GM10847 (cell line): Measurements from ENCODE around the gene PROKR1.

ENCODE experiments used
- POLR2A ChIP-seq: IDR thresholded peaks from 2 replicates; pipeline ENCODE4 v1.6.1; 2011; ENCODE audit not compliant: insufficient read length; ENCODE audit errors: extremely low read depth

PROKR1 gene

DNA sequence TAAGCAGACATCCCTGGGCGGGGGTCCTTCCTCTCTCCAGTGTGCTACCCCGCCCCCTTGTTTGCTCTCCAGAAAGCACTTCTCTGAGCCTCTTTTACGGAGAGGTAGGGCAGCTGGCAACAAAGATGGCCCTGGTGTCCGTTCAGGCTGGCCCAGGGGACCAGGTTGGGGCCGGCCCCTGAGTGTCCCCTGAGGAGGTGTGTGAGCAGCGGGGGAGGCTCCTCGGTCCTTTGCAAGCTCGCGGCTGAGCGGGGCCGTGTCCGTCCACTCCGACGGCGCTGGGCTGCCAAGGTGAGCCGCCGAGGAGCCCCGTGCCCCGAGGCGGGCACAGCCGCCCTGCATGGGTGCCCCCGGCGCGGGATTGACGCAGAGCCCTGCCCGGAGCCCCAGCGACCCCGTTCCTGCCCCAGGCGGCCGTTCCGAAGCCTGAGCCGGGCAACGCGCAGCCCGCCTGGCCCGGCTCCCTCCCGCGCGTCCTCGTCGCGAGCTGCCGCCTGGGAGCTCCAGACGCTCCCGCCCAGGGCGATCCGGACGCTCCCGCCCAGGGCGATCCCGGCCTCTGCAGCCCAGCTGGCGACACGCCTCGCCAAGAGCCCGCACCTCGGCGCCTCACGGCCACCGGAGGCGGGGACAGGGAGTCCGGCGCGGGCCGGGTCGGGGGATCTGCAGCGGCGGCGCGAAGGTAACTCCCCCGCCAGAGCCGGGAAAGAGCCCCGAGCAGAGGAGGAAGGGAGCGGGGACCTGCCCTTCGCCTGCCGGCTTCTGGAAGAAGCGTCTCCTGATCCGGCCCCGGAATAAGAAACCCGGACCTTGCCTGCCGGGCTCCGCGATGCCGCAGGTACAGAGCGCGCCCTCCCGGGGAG lies at the start of gene PROKR1:
Gene PROKR1, plus strand, starts transcription at position 569 of the 863 bp plus-strand sequence. CDS start 2,243 bp downstream, outside the sequence.
- TF ChIP-seq POLR2A = no peak

- no peak for TF ChIP-seq POLR2A
Observed at GRCh38 chr2:68594041-68594440, 49.3 kb upstream of the PROKR1 start.

- TF ChIP-seq POLR2A = no peak
Observed at GRCh38 chr2:68594674-68595492, 48.5 kb upstream of the PROKR1 start.

GRCh38 chr2:68603059-68603458 lies 40.3 kb upstream of the PROKR1 start:
- TF ChIP-seq POLR2A = no peak

GRCh38 chr2:68604077-68604476 lies 39.3 kb upstream of the PROKR1 start:
- no peak for TF ChIP-seq POLR2A

DNA sequence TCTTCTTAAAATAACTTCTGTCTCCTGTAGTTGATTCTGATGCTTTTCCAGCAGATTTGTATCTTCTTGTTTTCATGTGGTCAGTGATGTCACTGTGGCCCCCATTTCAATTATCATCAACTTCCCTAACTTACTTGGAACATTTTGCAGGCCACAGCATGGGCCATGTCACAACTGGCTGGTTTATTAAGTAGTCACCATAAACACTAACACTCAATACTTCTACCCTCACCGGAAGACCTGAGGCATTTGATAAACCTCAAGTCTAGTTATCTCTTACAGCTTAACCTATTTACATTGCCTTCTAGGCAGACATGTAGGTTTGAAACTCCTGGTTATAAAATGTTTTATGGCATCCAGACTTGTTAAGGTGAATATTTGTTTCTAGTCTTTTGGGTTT lies 37.4 kb upstream of the PROKR1 start:
- TF ChIP-seq POLR2A = no peak

- TF ChIP-seq POLR2A = no peak
Observed at GRCh38 chr2:68606759-68607158, 36.6 kb upstream of the PROKR1 start.

DNA sequence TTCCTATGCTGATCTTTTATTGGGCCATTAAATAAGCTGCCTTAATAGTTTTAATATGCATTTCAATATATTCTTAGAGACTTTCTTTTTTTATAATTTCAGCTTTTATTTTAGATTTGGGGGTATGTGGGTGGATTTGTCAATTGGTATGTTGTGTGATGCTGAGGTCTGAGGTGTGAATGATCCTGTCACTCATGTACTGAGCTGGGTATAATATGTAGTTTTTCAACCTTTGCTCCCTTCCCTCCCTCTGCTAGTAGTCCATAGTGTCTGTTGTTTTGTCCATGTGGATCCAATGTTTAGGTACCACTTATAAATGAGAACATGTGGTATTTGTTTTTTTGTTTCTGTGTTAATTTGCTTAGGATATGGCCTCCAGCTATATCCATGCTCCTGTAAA lies 35.5 kb upstream of the PROKR1 start:
- no peak for TF ChIP-seq POLR2A

DNA sequence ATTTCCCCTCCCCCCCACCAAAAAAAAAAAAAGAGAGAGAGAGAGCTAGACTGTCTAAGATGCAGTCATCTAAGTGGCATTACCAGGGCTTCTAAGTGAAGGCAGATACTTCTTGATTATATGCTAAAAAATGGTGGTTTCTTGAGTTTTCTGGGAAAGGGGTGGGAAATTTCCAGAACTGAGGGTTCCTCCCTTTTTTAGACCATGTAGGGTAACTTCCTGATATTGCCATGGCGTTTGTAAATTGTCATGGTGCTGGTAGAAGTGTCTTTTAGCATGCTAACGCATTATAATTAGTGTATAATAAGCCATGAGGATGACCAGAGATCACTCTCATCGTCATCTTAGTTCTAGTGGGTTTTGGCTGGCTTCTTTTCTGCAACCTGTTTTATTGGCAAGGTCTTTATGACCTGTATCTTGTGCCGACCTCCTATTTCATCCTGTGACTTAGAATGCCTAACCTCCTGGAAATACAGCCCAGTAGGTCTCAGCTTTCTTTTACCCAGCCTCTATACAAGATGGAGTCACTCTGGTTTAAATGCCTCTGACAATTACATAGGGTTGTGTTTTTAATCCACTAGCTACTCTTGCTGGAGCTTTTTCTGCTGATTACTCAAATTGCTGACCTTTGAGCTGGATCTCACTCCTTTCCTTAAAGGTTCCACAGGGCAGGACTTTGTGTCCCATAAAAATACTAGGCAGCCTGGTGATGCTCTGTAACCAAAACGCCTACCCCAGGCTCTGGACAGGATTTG lies 30.4 kb upstream of the PROKR1 start:
- TF ChIP-seq POLR2A = no peak

GRCh38 chr2:68620772-68621171 lies 22.6 kb upstream of the PROKR1 start:
- TF ChIP-seq POLR2A = no peak

DNA sequence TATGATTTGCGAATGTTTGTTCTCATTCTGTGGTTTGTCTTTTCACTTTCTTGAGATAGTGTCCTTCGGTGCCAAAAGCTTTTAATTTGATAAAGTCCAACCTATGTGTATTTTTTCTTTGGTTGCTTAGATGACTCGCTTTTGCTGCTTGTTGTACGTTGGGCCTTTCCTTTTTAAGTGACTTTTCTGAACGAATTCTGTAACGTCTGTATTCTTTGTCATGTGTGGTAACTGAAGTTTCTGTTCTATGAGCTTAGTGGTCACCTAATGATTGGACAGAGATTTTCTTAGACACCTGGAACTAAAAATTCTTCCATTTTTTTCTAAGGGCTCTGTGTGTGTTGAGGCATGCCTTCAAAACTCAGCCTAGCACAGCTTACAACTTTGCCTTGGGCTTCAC lies 19.6 kb upstream of the PROKR1 start:
- no peak for TF ChIP-seq POLR2A

- no peak for TF ChIP-seq POLR2A
Observed at GRCh38 chr2:68627615-68628014, 15.8 kb upstream of the PROKR1 start.

GRCh38 chr2:68632021-68632420 lies 11.4 kb upstream of the PROKR1 start:
- no peak for TF ChIP-seq POLR2A

GRCh38 chr2:68637047-68637446 lies 6.3 kb upstream of the PROKR1 start:
- TF ChIP-seq POLR2A = no peak

DNA sequence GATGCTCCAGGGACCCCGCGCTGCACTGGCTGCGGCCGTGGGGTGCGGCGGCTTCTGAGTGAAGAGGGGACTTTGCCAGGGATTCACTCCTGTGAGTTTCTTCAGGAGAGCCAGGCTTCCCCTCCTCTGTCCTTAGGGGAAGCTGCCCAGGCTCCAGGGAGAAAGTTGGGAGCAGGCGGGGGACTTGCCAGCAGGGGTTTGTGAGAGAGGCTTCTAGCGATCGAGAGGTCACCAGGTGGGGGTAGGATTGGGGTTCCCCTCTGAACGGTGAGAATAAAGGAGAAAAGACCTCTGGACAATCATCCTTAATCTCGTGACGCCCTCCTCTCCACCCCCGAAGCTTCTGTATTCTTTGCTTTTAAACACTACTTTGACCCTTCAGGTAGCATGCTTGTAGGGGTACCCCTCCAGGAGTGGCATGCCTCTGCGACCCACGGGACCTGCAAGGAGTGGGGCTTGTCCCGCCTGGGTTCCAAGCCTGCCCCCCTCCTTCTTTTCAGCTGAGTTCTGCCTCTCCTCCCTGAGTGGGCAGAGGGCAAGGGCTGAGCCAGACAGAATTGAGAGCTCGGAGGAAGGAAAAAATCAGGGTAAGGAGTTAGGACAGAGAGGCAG lies 601 bp downstream of the PROKR1 start:
- TF ChIP-seq POLR2A = no peak
